Hepatocyte (in vitro differentiated cells): ENCODE results near the gene QRFP. TPM values are rescaled to one million over a fixed set of nuclear protein-coding genes. Genes with fewer than 3 reads are reported as not detected.

Experiments used
- DNase-seq: peaks from one replicate; pipeline ENCODE4 v3.0.0-alpha.2; 2016; ENCODE audit warnings: low spot score
- H2AFZ ChIP-seq: fragments of 200-600 bp; sonication (generic); 2 replicates; pipeline ENCODE4 v1.6.0; 2016; ENCODE audit warnings: antibody characterized with exemption, mild to moderate bottlenecking
- H3K27ac ChIP-seq: fragments of 200-600 bp; sonication (generic); 2 replicates; pipeline ENCODE4 v1.5.1; 2016; ENCODE audit warnings: mild to moderate bottlenecking
- H3K27me3 ChIP-seq: fragments of 200-600 bp; sonication (generic); 2 replicates; pipeline ENCODE4 v1.6.1; 2016
- H3K36me3 ChIP-seq: fragments of 200-600 bp; sonication (generic); replicated peaks from 2 replicates; pipeline ENCODE4 v1.5.1; 2016; ENCODE audit warnings: low read depth; ENCODE audit not compliant: insufficient read depth
- H3K4me1 ChIP-seq: fragments of 200-600 bp; sonication (generic); 2 replicates; pipeline ENCODE4 v1.5.1; 2016; ENCODE audit warnings: mild to moderate bottlenecking, moderate library complexity; ENCODE audit not compliant: insufficient read depth
- H3K4me2 ChIP-seq: fragments of 200-600 bp; sonication (generic); 2 replicates; pipeline ENCODE4 v1.6.0; 2016
- H3K4me3 ChIP-seq: fragments of 200-600 bp; sonication (generic); 2 replicates; pipeline ENCODE4 v1.5.1; 2016; ENCODE audit warnings: mild to moderate bottlenecking
- H3K79me2 ChIP-seq: fragments of 200-600 bp; sonication (generic); 2 replicates; pipeline ENCODE4 v1.6.0; 2017; ENCODE audit warnings: mild to moderate bottlenecking
- H3K9me2 ChIP-seq: fragments of 200-600 bp; sonication (generic); replicated peaks from 2 replicates; pipeline ENCODE4 v1.6.0; 2017; ENCODE audit warnings: mild to moderate bottlenecking; ENCODE audit not compliant: insufficient read depth
- H3K9me3 ChIP-seq: fragments of 200-600 bp; sonication (generic); 2 replicates; pipeline ENCODE4 v1.5.1; 2016; ENCODE audit warnings: low read depth, mild to moderate bottlenecking
- H4K20me1 ChIP-seq: fragments of 200-600 bp; sonication (generic); 2 replicates; pipeline ENCODE4 v1.6.0; 2016; ENCODE audit warnings: mild to moderate bottlenecking; ENCODE audit not compliant: insufficient read depth, poor library complexity, severe bottlenecking
- CTCF ChIP-seq: fragments of 200-600 bp; sonication (generic); IDR thresholded peaks from 2 replicates; pipeline ENCODE4 v1.5.1; 2016; ENCODE audit warnings: antibody characterized with exemption, mild to moderate bottlenecking; ENCODE audit not compliant: poor library complexity
- EZH2 ChIP-seq: fragments of 200-600 bp; sonication (generic); IDR thresholded peaks from 2 replicates; pipeline ENCODE4 v1.6.1; 2016; ENCODE audit warnings: antibody characterized with exemption, mild to moderate bottlenecking, borderline replicate concordance
- EZH2phosphoT487 ChIP-seq: fragments of 200-600 bp; sonication (generic); IDR thresholded peaks from one replicate; pipeline ENCODE4 v1.6.1; 2018; ENCODE audit warnings: antibody characterized with exemption, mild to moderate bottlenecking, low read depth, moderate library complexity; ENCODE audit not compliant: unreplicated experiment, severe bottlenecking
- WGBS: methylation state at CpG from one replicate; pipeline ENCODE4 v1.1.6; 2016; ENCODE audit warnings: low lambda C conversion rate; ENCODE audit errors: missing lambda C conversion rate; 5-methylcytosine and 5-hydroxymethylcytosine counted together
- polyA plus RNA-seq: library from polyadenylated mRNA; unstranded; fragments of >200 nt; fragmentation: Nextera tagmentation; extraction: Ambion mirVana; gene quantifications from 2 replicates; pipeline ENCODE4 v1.2.1, GENCODE V29; 2016
- total RNA-seq: library from RNA; depleted of rRNA; stranded (reverse); fragments of >200 nt; gene quantifications from 2 replicates; pipeline ENCODE4 v1.2.3, GENCODE V29; 2014

Gene QRFP
- total and polyA plus RNA-seq, 2 experiments from 2014 or later: 0.21 TPM; not detected in 1

DNA sequence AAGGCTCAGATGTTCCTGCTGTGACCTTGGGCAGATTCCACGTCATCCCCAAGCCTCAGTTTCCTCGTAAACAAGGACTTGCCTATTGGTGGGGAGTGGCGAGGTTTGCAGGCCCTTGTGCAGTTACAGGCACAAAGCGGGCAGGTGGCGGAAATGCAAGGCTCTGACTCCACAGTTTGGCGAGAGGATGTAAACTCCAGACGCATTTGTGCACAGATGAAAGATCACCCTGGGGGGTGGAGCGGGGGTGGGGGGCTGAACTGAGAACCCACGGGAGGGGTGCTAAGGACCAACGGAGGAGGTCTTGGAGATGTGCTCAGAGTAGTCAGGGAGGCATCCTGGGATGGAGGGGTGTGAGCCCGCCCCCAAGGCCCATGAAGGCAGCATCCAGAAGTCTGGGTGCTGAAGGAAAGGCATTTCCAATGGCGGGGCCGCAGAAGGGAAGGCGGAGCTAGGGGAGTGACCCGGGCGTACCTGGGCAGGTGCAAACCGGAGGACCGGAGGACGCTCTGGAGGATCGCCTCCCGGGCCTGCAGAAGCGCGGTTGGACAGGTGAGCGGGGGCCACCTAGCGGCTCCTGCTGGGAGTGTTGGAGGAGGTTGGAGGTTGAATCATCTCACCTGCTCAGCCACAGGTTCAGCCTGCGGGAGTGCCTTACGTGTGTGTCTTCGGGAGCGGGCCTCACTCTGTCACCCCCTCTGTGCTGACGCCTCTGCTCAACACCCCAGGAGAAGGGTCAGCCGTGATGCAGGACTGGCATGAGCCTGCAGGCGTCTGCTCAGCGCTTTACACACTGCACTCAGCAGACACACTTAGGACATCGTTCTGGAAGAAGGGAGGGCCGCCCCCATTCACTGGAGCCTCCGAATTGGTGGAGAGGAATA lies 44.3 kb upstream of the QRFP start:
- Histone ChIP-seq H3K27me3 (peaks cover 58% of the 10 kb centered on the region), H3K27ac (no peak overlapping the region), H3K9me3 (no peaks in the 10 kb centered on the region), H4K20me1 (no peaks in the 10 kb centered on the region), H3K4me2 (peak overlapping the region; percentile 66), H3K79me2 (no peaks in the 10 kb centered on the region), H2AFZ (no peak overlapping the region), H3K9me2 (no peaks in the 10 kb centered on the region), H3K4me3 (no peak overlapping the region), H3K36me3 (no peaks in the 10 kb centered on the region), H3K4me1 (peaks cover 5% of the 10 kb centered on the region)
- WGBS: 12% methylated on average over 33 of the region's 36 CpGs
- TF ChIP-seq EZH2phosphoT487 (no peak), CTCF (peak; percentile 80)
- DNase-seq: peak; percentile 91

DNA sequence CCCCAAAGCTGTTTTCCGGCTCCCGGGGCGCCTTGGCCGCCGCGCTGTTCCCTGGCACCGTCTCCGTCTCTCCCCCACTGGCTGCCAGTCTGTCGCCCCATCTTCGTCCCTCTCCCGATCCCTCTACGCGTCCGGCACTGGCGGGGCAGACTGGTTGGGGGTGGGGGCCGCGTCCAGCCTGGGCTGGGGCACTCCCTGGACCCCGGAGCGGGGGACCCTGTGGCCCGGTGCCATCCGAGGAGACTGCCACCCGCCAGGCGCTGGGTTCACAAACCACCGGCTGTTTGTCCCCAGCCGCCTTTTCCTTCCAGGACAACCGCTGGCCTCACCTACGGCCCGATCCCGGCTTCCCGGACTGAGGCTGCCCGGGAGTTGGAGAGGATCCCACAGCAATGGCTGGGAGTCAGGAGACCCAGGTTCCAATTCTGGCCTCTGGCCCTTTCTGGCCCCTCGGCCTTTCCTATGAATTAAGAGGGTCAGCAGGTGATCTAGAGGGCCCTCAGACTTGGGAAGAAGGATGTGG lies 43.5 kb upstream of the QRFP start:
- H3K27ac ChIP-seq: no peak overlapping the region
- H3K27me3 ChIP-seq: peaks cover 61% of the 10 kb centered on the region
- H3K79me2 ChIP-seq: no peaks in the 10 kb centered on the region
- no peaks in the 10 kb centered on the region for H3K9me3 ChIP-seq
- no peak for DNase-seq
- TF ChIP-seq EZH2 (peak; percentile 59), CTCF (no peak)
- H3K4me2 ChIP-seq: peak overlapping the region; percentile 100
- H3K36me3 ChIP-seq: no peaks in the 10 kb centered on the region
- no peak overlapping the region for H2AFZ ChIP-seq
- no peaks in the 10 kb centered on the region for H3K9me2 ChIP-seq
- no peaks in the 10 kb centered on the region for H4K20me1 ChIP-seq
- H3K4me1 ChIP-seq: peaks cover 5% of the 10 kb centered on the region
- WGBS: 6% methylated on average over 29 of the region's 32 CpGs
- no peak overlapping the region for H3K4me3 ChIP-seq

GRCh38 chr9:130939405-130940026 lies 42.9 kb upstream of the QRFP start:
- TF ChIP-seq EZH2 (peak; percentile 88), CTCF (no peak)

More at GRCh38 chr9:130939405-130940026, 42.9 kb upstream of the QRFP start:
- H2AFZ ChIP-seq: peak overlapping the region; percentile 49
- H3K4me1 ChIP-seq: peaks cover 5% of the 10 kb centered on the region
- no peak for DNase-seq
- under 1% methylated on average over 16 of the region's 75 CpGs for WGBS
- H3K27me3 ChIP-seq: peaks cover 67% of the 10 kb centered on the region
- H3K9me3 ChIP-seq: no peaks in the 10 kb centered on the region
- H4K20me1 ChIP-seq: no peaks in the 10 kb centered on the region
- H3K27ac ChIP-seq: no peak overlapping the region
- H3K9me2 ChIP-seq: no peaks in the 10 kb centered on the region
- H3K4me3 ChIP-seq: peak overlapping the region; percentile 55
- no peaks in the 10 kb centered on the region for H3K36me3 ChIP-seq
- H3K79me2 ChIP-seq: no peaks in the 10 kb centered on the region
- peak overlapping the region; percentile 100 for H3K4me2 ChIP-seq
